GM12892 (cell line): ENCODE results near the gene HAPLN2.

Experiments used
- DNase-seq: peaks from one replicate; pipeline ENCODE4 v3.0.0; 2011; ENCODE audit not compliant: insufficient read length
- FAIRE-seq: peaks from 2 replicates; lab custom pipeline; 2011; peaks lifted over from hg19 to GRCh38; lab: Jason Lieb, UNC
- POLR2A ChIP-seq: IDR thresholded peaks from 2 replicates; pipeline ENCODE4 v1.6.1; 2011; ENCODE audit warnings: low read depth, low read length, control low read depth
- POLR2AphosphoS5 ChIP-seq: IDR thresholded peaks from 2 replicates; pipeline ENCODE4 v1.6.1; 2011; ENCODE audit warnings: low read depth, low read length, control low read depth
- TAF1 ChIP-seq: IDR thresholded peaks from 2 replicates; pipeline ENCODE4 v1.6.1; 2011; ENCODE audit warnings: low read depth, mild to moderate bottlenecking, control low read depth, low read length, borderline replicate concordance

The HAPLN2 gene

GRCh38 chr1:156668801-156669637 lies 49.8 kb downstream of the HAPLN2 start:
- FAIRE-seq: no peak
- DNase-seq: no peak
- TF ChIP-seq POLR2A (no peak), TAF1 (no peak), POLR2AphosphoS5 (no peak)

GRCh38 chr1:156669794-156670193 lies 50.6 kb downstream of the HAPLN2 start:
- DNase-seq (no peak), FAIRE-seq (no peak)
- TF ChIP-seq TAF1: no peak
- no peak for TF ChIP-seq POLR2AphosphoS5
- no peak for TF ChIP-seq POLR2A

GRCh38 chr1:156670359-156670758 lies 51.1 kb downstream of the HAPLN2 start:
- TF ChIP-seq POLR2A (no peak), POLR2AphosphoS5 (no peak), TAF1 (no peak)
- FAIRE-seq: no peak
- DNase-seq: no peak

- DNase-seq (no peak), FAIRE-seq (no peak)
- TF ChIP-seq POLR2AphosphoS5 (no peak), TAF1 (no peak), POLR2A (no peak)
Measured at GRCh38 chr1:156670791-156671190, 51.6 kb downstream of the HAPLN2 start.

GRCh38 chr1:156671804-156672203 lies 52.6 kb downstream of the HAPLN2 start:
- DNase-seq: no peak
- FAIRE-seq: no peak
- no peak for TF ChIP-seq POLR2A

- FAIRE-seq (no peak), DNase-seq (no peak)
- TF ChIP-seq TAF1 (no peak), POLR2A (no peak), POLR2AphosphoS5 (no peak)
Measured at GRCh38 chr1:156673387-156674121, 54.3 kb downstream of the HAPLN2 start.
